Glutamatergic neuron (in vitro differentiated cells): Measurements from ENCODE around the gene FAXDC2. TPM values are rescaled to one million over a fixed set of nuclear protein-coding genes. Genes with fewer than 3 reads are reported as not detected.
A peak's percentile ranks its signal among the peaks of the same experiment; 100 is the strongest.

Source experiments
- DNase-seq: peaks from one replicate; pipeline ENCODE4 v3.0.0; 2022
- H3K27ac Mint-ChIP-seq: one replicate; pipeline ENCODE4 v1.8.0; 2020; ENCODE audit warnings: mild to moderate bottlenecking, mixed read lengths, inconsistent platforms; ENCODE audit not compliant: unreplicated experiment
- H3K27me3 Mint-ChIP-seq: one replicate; pipeline ENCODE4 v1.8.0; 2020; ENCODE audit warnings: mild to moderate bottlenecking, moderate library complexity, mixed read lengths, inconsistent platforms; ENCODE audit not compliant: unreplicated experiment
- H3K36me3 Mint-ChIP-seq: one replicate; pipeline ENCODE4 v1.8.0; 2020; ENCODE audit warnings: mild to moderate bottlenecking, mixed read lengths, inconsistent platforms; ENCODE audit not compliant: unreplicated experiment
- H3K4me1 Mint-ChIP-seq: one replicate; pipeline ENCODE4 v1.8.0; 2020; ENCODE audit warnings: mild to moderate bottlenecking, low read depth, mixed read lengths, inconsistent platforms; ENCODE audit not compliant: unreplicated experiment
- H3K4me3 Mint-ChIP-seq: one replicate; pipeline ENCODE4 v1.8.0; 2020; ENCODE audit warnings: mild to moderate bottlenecking, mixed read lengths, inconsistent platforms; ENCODE audit not compliant: unreplicated experiment
- H3K9me3 Mint-ChIP-seq: one replicate; pipeline ENCODE4 v1.8.0; 2020; ENCODE audit warnings: mild to moderate bottlenecking, moderate library complexity, mixed read lengths, inconsistent platforms; ENCODE audit not compliant: unreplicated experiment
- CTCF ChIP-seq: fragments of 200-600 bp; sonication (generic); IDR thresholded peaks from one replicate; pipeline ENCODE4 v1.5.0; 2021; ENCODE audit not compliant: partially characterized antibody, unreplicated experiment
- total RNA-seq: library from RNA; stranded (reverse); fragmentation: NEBNext Ultra II Directional; extraction: Animal tissue kit (Norgen Biotek cat#: 25700); gene quantifications from one replicate; pipeline ENCODE4 v1.2.1, GENCODE V29; 2021; ENCODE audit not compliant: unreplicated experiment

Gene FAXDC2
- total RNA-seq, 1 donor from 2014 or later: 0.66 TPM

GRCh38 chr5:154786414-154786813 is 64.0 kb downstream of the FAXDC2 start:
- Mint-ChIP-seq H3K36me3 (no peaks in the 10 kb centered on the region), H3K27ac (no peak overlapping the region), H3K4me3 (no peak overlapping the region), H3K9me3 (peaks cover 7% of the 10 kb centered on the region), H3K27me3 (no peaks in the 10 kb centered on the region), H3K4me1 (peaks cover 18% of the 10 kb centered on the region)
- DNase-seq: no peak
- no peak for TF ChIP-seq CTCF

- Mint-ChIP-seq H3K27me3 (no peaks in the 10 kb centered on the region), H3K4me1 (peaks cover 18% of the 10 kb centered on the region), H3K27ac (peak overlapping the region; percentile 12), H3K9me3 (peaks cover 7% of the 10 kb centered on the region), H3K36me3 (no peaks in the 10 kb centered on the region), H3K4me3 (no peak overlapping the region)
- DNase-seq: no peak
- TF ChIP-seq CTCF: no peak
Observed at GRCh38 chr5:154784856-154785255, 65.5 kb downstream of the FAXDC2 start.

- TF ChIP-seq CTCF: no peak
- Mint-ChIP-seq H3K27me3 (no peaks in the 10 kb centered on the region), H3K4me1 (peaks cover 18% of the 10 kb centered on the region), H3K27ac (no peak overlapping the region), H3K36me3 (no peaks in the 10 kb centered on the region), H3K9me3 (peaks cover 7% of the 10 kb centered on the region), H3K4me3 (no peak overlapping the region)
- no peak for DNase-seq
Observed at GRCh38 chr5:154783774-154784460, 66.5 kb downstream of the FAXDC2 start.

GRCh38 chr5:154782812-154783592 is 67.4 kb downstream of the FAXDC2 start:
- H3K4me1 Mint-ChIP-seq: peaks cover 16% of the 10 kb centered on the region

More at GRCh38 chr5:154782812-154783592, 67.4 kb downstream of the FAXDC2 start:
- Mint-ChIP-seq H3K9me3 (peaks cover 7% of the 10 kb centered on the region), H3K27ac (no peak overlapping the region), H3K36me3 (no peaks in the 10 kb centered on the region), H3K4me3 (no peak overlapping the region), H3K27me3 (no peaks in the 10 kb centered on the region)
- TF ChIP-seq CTCF: no peak
- DNase-seq: no peak
